T-helper 2 cell (primary cell): ENCODE measurements around the gene ACTG1.

ENCODE experiments used
- DNase-seq, 5 experiments: peaks; one replicate each; pipeline versions ENCODE4 v3.0.0 to v3.0.0-alpha.2; 2012 to 2022

The ACTG1 gene

DNA sequence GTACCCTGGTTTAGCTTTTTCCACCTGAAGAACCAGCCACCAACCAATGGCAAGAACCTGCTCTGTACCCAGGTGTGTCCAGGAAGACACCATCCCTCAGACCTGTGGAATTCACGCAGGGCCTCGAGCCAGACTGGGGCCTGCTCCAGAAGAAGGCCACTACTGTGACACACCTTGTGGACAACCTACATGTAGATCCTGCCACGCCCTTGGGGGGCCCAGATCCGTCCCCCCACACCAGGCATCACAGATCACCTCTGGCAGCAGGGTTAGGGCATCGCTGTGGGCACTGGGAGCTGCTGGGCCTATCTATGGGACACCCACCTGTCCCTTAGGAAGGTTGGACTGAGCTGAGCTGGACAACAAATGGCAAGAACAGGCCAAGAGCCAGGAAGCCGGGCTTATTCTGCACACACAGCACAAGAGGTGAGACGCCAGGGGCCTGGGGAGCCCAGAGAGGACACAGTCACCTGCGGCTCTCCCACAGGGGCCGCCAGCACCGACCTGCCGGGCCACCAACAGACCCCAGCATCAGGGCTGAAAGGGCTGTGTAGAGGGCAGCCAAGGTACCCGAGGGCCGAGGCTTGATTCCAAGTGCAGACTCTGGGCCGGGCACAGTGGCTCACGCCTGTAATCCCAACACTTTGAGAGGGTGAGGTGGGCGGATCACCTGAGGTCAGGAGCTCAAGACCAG, 31.8 kb upstream of the ACTG1 start:
- DNase-seq, result no peak

GRCh38 chr17:81543756-81544155, 31.2 kb upstream of the ACTG1 start:
- no peak for DNase-seq

DNA sequence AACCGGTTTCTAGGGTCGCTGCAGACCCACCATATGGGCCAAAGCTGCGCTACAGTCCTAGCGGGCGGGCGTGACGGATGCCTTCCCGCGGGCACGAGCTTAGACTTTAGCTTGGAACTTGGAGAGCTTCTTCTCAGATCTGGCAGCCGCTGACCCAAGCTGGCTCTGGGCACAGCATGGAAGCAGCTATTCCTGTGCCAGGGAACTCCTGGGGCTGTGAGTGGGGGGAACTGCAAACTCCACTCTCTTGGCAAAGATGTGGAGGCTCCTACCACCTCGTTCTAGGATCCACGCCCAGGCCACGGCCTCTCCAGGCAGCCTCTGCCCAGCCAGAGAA, 30.7 kb upstream of the ACTG1 start:
- DNase-seq, result no peak

DNA sequence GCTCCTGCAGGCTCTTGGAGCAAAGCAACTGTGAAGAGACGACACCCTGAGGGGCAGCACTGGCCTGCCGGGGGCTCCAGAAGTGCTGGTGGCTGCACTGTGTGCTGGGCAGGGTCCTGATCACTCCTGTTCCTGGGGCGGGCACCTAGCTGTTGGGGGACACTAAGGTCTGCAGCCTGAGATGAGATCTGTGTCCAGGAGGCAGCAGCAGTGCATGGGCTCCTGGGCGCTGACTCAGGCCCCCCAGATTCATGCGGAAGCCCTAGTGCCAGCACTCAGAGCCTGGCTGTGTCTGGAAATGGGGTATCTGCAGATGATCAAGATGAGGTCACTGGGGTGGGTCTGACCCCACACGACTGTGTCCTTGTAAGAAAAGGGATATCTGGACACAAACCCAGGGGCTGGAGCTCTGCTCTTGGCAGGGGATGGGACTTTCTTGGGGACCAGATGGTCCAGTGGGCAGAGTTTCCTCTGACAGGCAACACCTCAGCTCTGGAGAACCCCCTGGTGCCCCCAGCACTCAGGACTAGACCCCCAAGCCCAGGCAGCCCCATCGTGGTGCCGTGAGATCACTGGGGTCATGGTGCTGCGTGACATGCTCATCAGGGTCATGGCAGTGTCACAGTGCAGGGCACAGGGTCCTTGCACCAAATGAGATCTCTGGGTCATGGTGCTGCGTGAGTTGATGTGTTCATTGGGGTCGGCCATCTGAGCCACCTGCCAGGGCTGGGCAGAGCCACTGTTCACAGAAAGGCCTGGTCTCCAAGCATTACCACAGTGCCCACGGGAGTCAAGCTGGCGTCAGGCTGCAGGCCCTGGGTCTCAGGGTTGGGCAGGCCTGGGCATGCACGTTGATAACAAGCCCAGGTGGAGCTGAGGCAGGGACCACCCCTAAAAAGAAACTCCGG, 30.1 kb upstream of the ACTG1 start:
- no peak for DNase-seq

GRCh38 chr17:81541123-81541522, 28.5 kb upstream of the ACTG1 start:
- DNase-seq, result no peak

DNA sequence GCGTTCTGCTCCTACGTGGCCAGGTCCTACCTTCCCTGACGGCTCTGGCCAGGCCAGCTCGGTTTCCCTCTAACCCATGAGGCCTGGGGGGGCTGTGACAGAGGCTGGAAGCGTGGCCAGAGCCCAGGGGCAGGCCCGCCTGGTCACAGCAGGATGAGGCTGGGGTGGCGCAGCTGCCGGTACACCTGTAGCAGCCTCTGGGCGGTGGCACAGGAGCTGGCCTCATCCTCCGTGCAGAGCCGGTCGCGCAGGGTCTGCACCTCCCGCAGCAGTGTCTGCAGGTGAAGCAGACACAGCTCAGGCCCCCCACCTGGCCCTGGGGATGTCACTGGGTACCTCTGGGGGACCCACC, 28.1 kb upstream of the ACTG1 start:
- DNase-seq, result no peak

GRCh38 chr17:81539961-81540675, 27.5 kb upstream of the ACTG1 start:
- DNase-seq, result no peak

DNA sequence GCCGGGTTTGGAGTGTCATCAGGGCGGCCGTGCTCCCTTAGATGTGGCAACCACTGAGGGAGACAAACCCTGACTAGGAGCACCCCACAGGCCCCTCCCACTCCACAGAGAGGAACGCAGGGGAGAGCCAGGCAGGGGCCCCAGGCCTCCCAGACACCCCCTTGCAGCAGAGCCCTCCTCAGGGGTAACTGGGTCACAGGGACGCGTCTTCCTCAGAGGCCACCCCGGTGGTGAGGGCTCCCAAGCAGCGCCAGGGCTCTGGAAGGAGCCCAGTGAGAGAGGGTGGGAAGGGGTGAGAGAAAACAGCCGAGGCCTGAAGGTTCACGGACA, 26.9 kb upstream of the ACTG1 start:
- DNase-seq, result no peak

- no peak for DNase-seq
Measured at GRCh38 chr17:81538651-81539570, 26.3 kb upstream of the ACTG1 start.

GRCh38 chr17:81537856-81538555, 25.4 kb upstream of the ACTG1 start:
- no peak for DNase-seq

DNA sequence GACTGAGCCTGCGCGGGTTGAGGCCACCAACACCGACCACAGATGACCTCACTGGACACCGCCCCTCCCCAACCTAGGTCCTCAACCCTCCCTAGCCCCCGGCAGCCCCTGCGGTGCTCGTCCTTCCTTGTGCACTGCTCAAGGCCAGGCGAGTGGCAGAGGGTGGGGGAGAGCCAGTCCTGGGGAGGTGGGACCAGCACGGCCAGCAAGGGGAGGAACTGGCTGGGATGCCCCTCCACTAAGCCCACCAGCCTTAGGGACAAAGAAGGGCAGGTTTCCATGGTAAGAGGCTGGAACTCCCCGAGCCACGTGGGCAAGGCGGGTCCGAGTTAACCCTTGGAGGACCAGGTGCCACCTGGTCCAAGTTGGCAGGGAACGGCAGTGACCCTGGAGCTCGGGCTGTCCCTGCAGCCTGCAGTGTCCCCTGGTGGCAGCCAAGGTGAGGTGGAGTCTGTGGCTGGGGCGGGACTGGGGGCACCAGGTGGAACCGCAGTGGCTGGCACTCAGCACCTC, 24.8 kb upstream of the ACTG1 start:
- DNase-seq, result peak in 1 of 5 experiments; percentile 36

DNA sequence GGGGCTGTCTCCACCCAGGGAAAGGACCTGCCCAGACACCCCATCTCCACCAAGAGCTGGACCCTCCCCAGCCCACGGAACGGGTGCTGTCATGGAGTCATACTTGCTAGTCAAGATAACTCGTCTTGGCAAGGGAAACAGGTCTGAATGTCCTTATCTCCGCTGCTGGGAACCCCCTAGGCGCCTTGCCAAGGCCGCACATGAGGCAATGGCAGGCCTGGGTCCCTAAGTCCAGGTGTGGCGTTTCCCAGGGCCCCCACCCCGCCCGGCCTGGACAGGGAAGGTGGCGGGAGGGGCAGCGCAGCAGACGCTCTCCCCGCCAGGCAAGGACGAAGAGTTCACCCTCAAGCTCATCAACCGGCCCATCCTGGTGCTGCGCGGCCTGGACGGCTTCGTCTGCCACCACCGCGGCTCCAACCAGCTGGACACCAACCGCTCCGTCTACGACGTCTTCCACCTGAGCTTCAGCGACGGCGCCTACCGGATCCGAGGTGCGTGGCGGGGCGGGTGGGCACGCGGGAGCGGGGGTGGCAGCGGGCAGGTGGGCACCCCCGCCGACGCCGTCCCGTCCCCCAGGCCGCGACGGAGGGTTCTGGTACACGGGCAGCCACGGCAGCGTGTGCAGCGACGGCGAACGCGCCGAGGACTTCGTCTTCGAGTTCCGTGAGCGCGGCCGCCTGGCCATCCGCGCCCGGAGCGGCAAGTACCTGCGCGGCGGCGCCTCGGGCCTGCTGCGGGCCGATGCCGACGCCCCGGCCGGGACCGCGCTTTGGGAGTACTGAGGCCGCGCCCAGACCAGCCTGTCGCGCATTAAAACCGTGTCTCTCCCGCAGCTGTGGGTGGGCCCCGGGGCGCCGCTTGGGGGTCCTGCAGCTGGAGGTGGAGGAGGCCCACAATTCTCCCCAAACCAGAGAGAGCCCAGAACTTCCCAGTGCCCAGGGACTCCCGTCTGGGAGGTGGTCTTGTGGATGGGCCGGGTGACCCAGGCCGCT, 24.0 kb upstream of the ACTG1 start:
- DNase-seq, result no peak

DNA sequence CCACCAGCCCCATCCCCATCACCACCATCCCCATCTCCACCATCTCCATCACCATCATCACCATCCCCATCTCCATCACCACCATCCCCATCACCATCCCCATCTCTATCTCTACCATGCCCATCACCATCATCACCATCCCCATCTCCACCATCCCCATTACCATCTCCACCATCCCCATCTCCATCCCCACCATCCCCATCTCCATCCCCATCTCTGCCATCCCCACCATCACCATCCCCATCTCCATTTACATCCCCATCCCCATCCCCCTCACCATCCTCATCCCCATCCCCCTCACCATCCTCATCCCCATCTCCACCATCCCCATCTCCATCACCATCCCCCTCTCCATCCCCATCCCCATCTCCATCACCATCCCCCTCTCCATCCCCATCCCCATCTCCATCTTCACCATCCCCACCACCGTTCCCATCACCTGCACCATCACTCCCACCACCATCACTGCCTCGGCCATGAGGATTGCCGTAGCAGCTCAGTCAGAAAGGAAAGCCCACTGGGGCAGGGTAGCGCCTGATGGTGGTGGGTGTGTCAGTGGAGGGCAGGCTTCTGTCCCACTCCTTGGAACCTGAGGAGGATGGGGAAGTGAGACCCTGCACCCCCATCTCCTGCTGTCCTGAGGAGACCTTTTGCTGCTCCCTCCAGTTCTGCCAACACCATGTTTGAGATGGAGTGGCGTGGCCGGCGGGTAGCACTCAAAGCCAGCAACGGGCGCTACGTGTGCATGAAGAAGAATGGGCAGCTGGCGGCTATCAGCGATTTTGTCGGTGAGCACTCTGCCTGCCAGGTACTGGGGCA, 23.1 kb upstream of the ACTG1 start:
- DNase-seq, result no peak

GRCh38 chr17:81535007-81535328, 22.4 kb upstream of the ACTG1 start:
- DNase-seq, result no peak

GRCh38 chr17:81534157-81535006, 21.8 kb upstream of the ACTG1 start:
- no peak for DNase-seq

GRCh38 chr17:81533339-81534141, 20.9 kb upstream of the ACTG1 start:
- no peak for DNase-seq

GRCh38 chr17:81532490-81533287, 20.1 kb upstream of the ACTG1 start:
- DNase-seq, result no peak
